Natural killer cell (primary cell): Measurements from ENCODE around the gene ZBTB40. TPM values are rescaled to one million over a fixed set of nuclear protein-coding genes. Genes with fewer than 3 reads are reported as not detected.

ENCODE experiments used
- ATAC-seq, 3 donors: fragments of 150-1000 bp in 2 of 3; fragments of 200-7000 bp in 1 of 3; cut with Tn5 transposase; 1 replicate in 1 of 3; 2 replicates in 2 of 3; pipeline ENCODE4 v1.10.0; 2021; ENCODE audit warnings: mild to moderate bottlenecking in 2 of 3, moderate library complexity in 2 of 3
- DNase-seq, 2 donors: peaks; one replicate each; pipeline versions ENCODE4 v3.0.0 to v3.0.0-alpha.2; 2013 to 2021; ENCODE audit warnings: mixed read lengths in 1 of 2
- H3K27ac ChIP-seq: one replicate; pipeline ENCODE4 v1.5.1; 2013; ENCODE audit warnings: mild to moderate bottlenecking, low read length
- H3K27me3 ChIP-seq: one replicate; pipeline ENCODE4 v1.6.1; 2013; ENCODE audit warnings: low read length; ENCODE audit not compliant: control insufficient read depth, insufficient read depth
- H3K36me3 ChIP-seq: one replicate; pipeline ENCODE4 v1.6.1; 2013; ENCODE audit warnings: low read length; ENCODE audit not compliant: control insufficient read depth, insufficient read depth
- H3K4me1 ChIP-seq: one replicate; pipeline ENCODE4 v1.6.1; 2013; ENCODE audit warnings: low read length; ENCODE audit not compliant: control insufficient read depth, insufficient read depth
- H3K4me3 ChIP-seq: one replicate; pipeline ENCODE4 v1.5.1; 2013; ENCODE audit warnings: low read length
- H3K9me3 ChIP-seq: one replicate; pipeline ENCODE4 v1.6.1; 2013; ENCODE audit warnings: low read length; ENCODE audit not compliant: control insufficient read depth, insufficient read depth
- H3K27ac Mint-ChIP-seq, 2 donors: one replicate each; pipeline ENCODE4 v1.8.0; 2022; ENCODE audit warnings: mild to moderate bottlenecking in 2 of 2, mixed read lengths in 2 of 2, moderate library complexity in 1 of 2
- H3K27me3 Mint-ChIP-seq, 2 donors: one replicate each; pipeline ENCODE4 v1.8.0; 2022; ENCODE audit warnings: low read depth in 2 of 2, mixed read lengths in 2 of 2
- H3K36me3 Mint-ChIP-seq: one replicate; pipeline ENCODE4 v1.8.0; 2022; ENCODE audit warnings: mixed read lengths
- H3K4me1 Mint-ChIP-seq, 2 donors: one replicate each; pipeline ENCODE4 v1.8.0; 2022; ENCODE audit warnings: mixed read lengths in 2 of 2
- H3K4me3 Mint-ChIP-seq: one replicate; pipeline ENCODE4 v1.8.0; 2022; ENCODE audit warnings: mild to moderate bottlenecking, moderate library complexity, mixed read lengths
- H3K9me3 Mint-ChIP-seq, 2 donors: one replicate each; pipeline ENCODE4 v1.8.0; 2022; ENCODE audit warnings: mixed read lengths in 2 of 2
- WGBS: methylation state at CpG from one replicate; pipeline ENCODE4 v1.1.7; 2013; ENCODE audit warnings: missing lambda C conversion rate; ENCODE audit not compliant: insufficient coverage; 5-methylcytosine and 5-hydroxymethylcytosine counted together
- intact Hi-C: fragments of 100-400 bp; cut with micrococcal nuclease; formaldehyde crosslinking; loops from one replicate; pipeline ENCODE4 v1.14.2; 2022
- total RNA-seq, 4 donors: library from RNA; stranded (reverse); fragments of 120-200 nt in 1 of 4; gene quantifications; one replicate each; pipeline versions ENCODE4 v1.2.3 to v1.2.4, GENCODE V29; 2013 to 2022
- TF ChIP-seq, protein P1 (sequence below): fragments of 200-600 bp; IDR thresholded peaks from one replicate; pipeline ENCODE4 v1.8.0; 2022; ENCODE audit warnings: antibody characterized with exemption

Gene ZBTB40
- total RNA-seq, 3 donors from 2014 or later (not counting 1 experiment from before 2014, with no cell fraction given) = 32.9 to 37.6 (median 36.7) TPM

GRCh38 chr1:22437573-22437972 lies 14.1 kb upstream of the ZBTB40 start:
- 88% methylated on average over 13 of the region's 13 CpGs for WGBS

GRCh38 chr1:22440582-22440981 lies 11.1 kb upstream of the ZBTB40 start:
- Histone ChIP-seq H3K36me3 (no peaks in the 10 kb centered on the region), H3K9me3 (peaks cover 9% of the 10 kb centered on the region), H3K27ac (no peak overlapping the region), H3K4me3 (no peak overlapping the region), H3K4me1 (no peaks in the 10 kb centered on the region), H3K27me3 (peaks cover 3% of the 10 kb centered on the region)
- H3K4me3 Mint-ChIP-seq = no peak overlapping the region
- intact Hi-C loops = no loop called here
- H3K9me3 Mint-ChIP-seq = peaks cover 8 to 11% of the 10 kb centered on the region in 2 donors
- ATAC-seq (no peak), DNase-seq (no peak)
- H3K27me3 Mint-ChIP-seq = peaks cover 9 to 56% of the 10 kb centered on the region in 2 donors
- TF ChIP-seq, protein P1, sequence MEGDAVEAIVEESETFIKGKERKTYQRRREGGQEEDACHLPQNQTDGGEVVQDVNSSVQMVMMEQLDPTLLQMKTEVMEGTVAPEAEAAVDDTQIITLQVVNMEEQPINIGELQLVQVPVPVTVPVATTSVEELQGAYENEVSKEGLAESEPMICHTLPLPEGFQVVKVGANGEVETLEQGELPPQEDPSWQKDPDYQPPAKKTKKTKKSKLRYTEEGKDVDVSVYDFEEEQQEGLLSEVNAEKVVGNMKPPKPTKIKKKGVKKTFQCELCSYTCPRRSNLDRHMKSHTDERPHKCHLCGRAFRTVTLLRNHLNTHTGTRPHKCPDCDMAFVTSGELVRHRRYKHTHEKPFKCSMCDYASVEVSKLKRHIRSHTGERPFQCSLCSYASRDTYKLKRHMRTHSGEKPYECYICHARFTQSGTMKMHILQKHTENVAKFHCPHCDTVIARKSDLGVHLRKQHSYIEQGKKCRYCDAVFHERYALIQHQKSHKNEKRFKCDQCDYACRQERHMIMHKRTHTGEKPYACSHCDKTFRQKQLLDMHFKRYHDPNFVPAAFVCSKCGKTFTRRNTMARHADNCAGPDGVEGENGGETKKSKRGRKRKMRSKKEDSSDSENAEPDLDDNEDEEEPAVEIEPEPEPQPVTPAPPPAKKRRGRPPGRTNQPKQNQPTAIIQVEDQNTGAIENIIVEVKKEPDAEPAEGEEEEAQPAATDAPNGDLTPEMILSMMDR = no peak
- no peaks in the 10 kb centered on the region for H3K4me1 Mint-ChIP-seq
- peaks cover 31% of the 10 kb centered on the region for H3K36me3 Mint-ChIP-seq
- H3K27ac Mint-ChIP-seq = no peak overlapping the region

More at GRCh38 chr1:22437573-22437972, 14.1 kb upstream of the ZBTB40 start:
- DNase-seq (no peak), ATAC-seq (no peak)
- H3K27ac Mint-ChIP-seq = no peak overlapping the region
- TF ChIP-seq, protein P1 = no peak
- Histone ChIP-seq H3K9me3 (peaks cover 9% of the 10 kb centered on the region), H3K4me3 (no peak overlapping the region), H3K27ac (no peak overlapping the region), H3K36me3 (no peaks in the 10 kb centered on the region), H3K4me1 (no peaks in the 10 kb centered on the region), H3K27me3 (peaks cover 3% of the 10 kb centered on the region)
- intact Hi-C loops = no loop called here
- no peak overlapping the region for H3K4me3 Mint-ChIP-seq
- peaks cover 13 to 61% of the 10 kb centered on the region in 2 donors for H3K27me3 Mint-ChIP-seq
- peaks cover 31% of the 10 kb centered on the region for H3K36me3 Mint-ChIP-seq
- peaks cover 8 to 11% of the 10 kb centered on the region in 2 donors for H3K9me3 Mint-ChIP-seq
- H3K4me1 Mint-ChIP-seq = no peaks in the 10 kb centered on the region

- Histone ChIP-seq H3K27ac (no peak overlapping the region), H3K36me3 (no peaks in the 10 kb centered on the region), H3K4me1 (no peaks in the 10 kb centered on the region), H3K4me3 (no peak overlapping the region), H3K27me3 (peaks cover 3% of the 10 kb centered on the region), H3K9me3 (peaks cover 9% of the 10 kb centered on the region)
- DNase-seq (no peak), ATAC-seq (no peak)
- Mint-ChIP-seq H3K36me3 (peaks cover 31% of the 10 kb centered on the region), H3K9me3 (peaks cover 8 to 11% of the 10 kb centered on the region in 2 donors), H3K27me3 (peaks cover 10 to 57% of the 10 kb centered on the region in 2 donors), H3K4me1 (no peaks in the 10 kb centered on the region), H3K4me3 (no peak overlapping the region), H3K27ac (no peak overlapping the region)
- TF ChIP-seq, protein P1 = no peak
- 57% methylated on average over 3 of the region's 5 CpGs for WGBS
- intact Hi-C loops = no loop called here
Observed at GRCh38 chr1:22442212-22442894, 9.3 kb upstream of the ZBTB40 start.

DNA sequence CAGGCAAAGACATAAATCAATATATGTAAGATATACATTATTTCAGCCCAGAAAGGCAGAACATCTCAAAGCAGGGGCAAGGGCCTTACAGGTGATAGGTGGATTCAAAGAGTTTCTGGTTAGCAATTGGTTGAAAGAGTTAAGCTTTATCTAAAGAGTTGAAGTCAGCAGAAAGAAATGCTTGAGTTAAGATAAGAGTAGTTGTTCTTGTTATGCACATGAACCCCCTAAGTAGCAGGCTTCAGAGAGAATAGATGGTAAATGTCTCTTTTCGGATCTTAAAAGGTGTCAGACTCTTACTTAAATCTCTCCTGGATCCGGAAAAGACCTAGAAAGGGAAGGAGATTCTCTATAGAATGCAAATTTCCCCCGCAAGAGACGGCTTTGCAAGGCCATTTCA lies 8.3 kb upstream of the ZBTB40 start:
- H3K27ac ChIP-seq = no peak overlapping the region
- Mint-ChIP-seq H3K9me3 (peaks cover 8 to 11% of the 10 kb centered on the region in 2 donors), H3K36me3 (peaks cover 31% of the 10 kb centered on the region), H3K4me1 (no peaks in the 10 kb centered on the region), H3K4me3 (no peak overlapping the region), H3K27me3 (peaks cover 10 to 51% of the 10 kb centered on the region in 2 donors), H3K27ac (no peak overlapping the region)
- TF ChIP-seq, protein P1 = no peak
- intact Hi-C loops = no loop called here
- H3K9me3 ChIP-seq = peaks cover 9% of the 10 kb centered on the region
- H3K4me1 ChIP-seq = no peaks in the 10 kb centered on the region
- H3K4me3 ChIP-seq = no peak overlapping the region
- 90% methylated on average over 4 of the region's 4 CpGs for WGBS
- H3K27me3 ChIP-seq = peaks cover 3% of the 10 kb centered on the region
- ATAC-seq (no peak), DNase-seq (no peak)
- H3K36me3 ChIP-seq = no peaks in the 10 kb centered on the region
